ENCODE data around the gene MEIS3. TPM values are rescaled to one million over a fixed set of nuclear protein-coding genes. Genes with fewer than 3 reads are reported as not detected.
"Not testable (repeated sequence)": the region's sequence is repeated elsewhere in the genome, so short reads cannot be mapped to it uniquely, and the experiment has no call there.

The MEIS3 gene
- total and polyA plus RNA-seq, 7 donors, result 0.83 to 2.4 (median 1.6) TPM

DNA sequence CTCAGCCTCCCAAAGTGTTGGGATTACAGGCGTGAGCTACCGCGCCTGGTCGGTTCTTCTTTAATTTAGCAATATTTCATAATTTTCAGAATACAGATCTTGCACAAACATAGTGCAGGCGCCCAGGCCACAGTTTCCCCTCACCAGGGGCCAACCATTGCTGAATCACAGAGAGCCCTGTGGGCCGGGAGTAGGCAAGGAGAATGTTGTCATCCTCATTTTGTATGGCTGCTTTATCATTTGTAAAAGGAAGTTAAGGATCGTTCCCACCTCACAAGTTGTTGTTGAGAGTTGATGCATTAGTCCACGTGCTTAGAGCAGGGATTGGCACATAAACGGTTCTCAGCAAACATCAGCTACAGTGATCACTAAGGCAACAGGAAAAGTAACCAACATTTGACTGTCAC, 30.2 kb downstream of the MEIS3 start:
- no peaks in the 10 kb centered on the region for H3K4me1 ChIP-seq
- H3K27ac ChIP-seq, result no peak overlapping the region
- no peak overlapping the region for H3K4me3 ChIP-seq
- H3K36me3 ChIP-seq (ENCODE audit: insufficient read depth in 1 of 2, low read depth in 1 of 2), result no peaks in the 10 kb centered on the region
- no peaks in the 10 kb centered on the region for H3K9me3 ChIP-seq
- 69 to 78% (median 73%) methylated on average over 9 of the region's 9 CpGs for WGBS, 3 donors
- no peak for DNase-seq
- intact Hi-C loops (cut with DNase I), result loop anchor here in 1 of 2 donors (10.0 kb wide), 1 partner anchor 84 kb away; the partner anchor contains the start of gene C5AR1
- TF ChIP-seq, protein P1, sequence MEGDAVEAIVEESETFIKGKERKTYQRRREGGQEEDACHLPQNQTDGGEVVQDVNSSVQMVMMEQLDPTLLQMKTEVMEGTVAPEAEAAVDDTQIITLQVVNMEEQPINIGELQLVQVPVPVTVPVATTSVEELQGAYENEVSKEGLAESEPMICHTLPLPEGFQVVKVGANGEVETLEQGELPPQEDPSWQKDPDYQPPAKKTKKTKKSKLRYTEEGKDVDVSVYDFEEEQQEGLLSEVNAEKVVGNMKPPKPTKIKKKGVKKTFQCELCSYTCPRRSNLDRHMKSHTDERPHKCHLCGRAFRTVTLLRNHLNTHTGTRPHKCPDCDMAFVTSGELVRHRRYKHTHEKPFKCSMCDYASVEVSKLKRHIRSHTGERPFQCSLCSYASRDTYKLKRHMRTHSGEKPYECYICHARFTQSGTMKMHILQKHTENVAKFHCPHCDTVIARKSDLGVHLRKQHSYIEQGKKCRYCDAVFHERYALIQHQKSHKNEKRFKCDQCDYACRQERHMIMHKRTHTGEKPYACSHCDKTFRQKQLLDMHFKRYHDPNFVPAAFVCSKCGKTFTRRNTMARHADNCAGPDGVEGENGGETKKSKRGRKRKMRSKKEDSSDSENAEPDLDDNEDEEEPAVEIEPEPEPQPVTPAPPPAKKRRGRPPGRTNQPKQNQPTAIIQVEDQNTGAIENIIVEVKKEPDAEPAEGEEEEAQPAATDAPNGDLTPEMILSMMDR (IDR thresholded peaks at IDR 0.05), result no peak
- ATAC-seq, result no peak
- H3K27me3 ChIP-seq (ENCODE audit: insufficient read depth in 3 of 3, low read length in 2 of 3), result peaks cover 0 to 4% (median 4%) of the 10 kb centered on the region in 3 donors

DNA sequence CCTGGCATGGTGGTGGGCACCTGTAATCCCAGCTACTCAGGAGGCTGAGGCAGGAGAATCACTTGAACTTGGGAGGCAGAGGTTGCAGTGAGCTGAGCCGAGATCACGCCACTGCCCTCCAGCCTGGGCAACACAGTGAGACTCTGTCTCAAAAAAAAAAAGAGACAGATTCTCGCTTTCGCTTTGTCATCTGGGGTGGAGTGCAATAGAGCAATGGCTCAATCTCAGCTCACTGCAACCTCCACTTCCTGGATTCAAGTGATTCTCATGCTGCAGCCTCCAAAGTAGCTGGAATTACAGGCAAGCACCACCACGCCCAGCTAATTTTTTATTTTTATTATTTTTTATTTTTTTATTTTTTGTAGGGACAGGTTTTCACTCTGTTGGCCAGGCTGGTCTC, 30.6 kb downstream of the MEIS3 start:
- not testable (repeated sequence) for H3K4me3 ChIP-seq; H3K36me3 ChIP-seq (ENCODE audit: insufficient read depth in 1 of 2, low read depth in 1 of 2); ATAC-seq; H3K4me1 ChIP-seq; H3K27ac ChIP-seq; H3K9me3 ChIP-seq; H3K27me3 ChIP-seq (ENCODE audit: insufficient read depth in 3 of 3, low read length in 2 of 3)
- peak in 1 of 2 donors; percentile 12 for DNase-seq
- intact Hi-C loops (cut with DNase I), result loop anchor here in 1 of 2 donors (10.0 kb wide), 1 partner anchor 84 kb away; the partner anchor contains the start of gene C5AR1
- 84 to 90% (median 86%) methylated on average over 5 of the region's 5 CpGs for WGBS, 3 donors

- not testable (repeated sequence) for H3K4me1 ChIP-seq; H3K9me3 ChIP-seq; H3K27ac ChIP-seq; H3K36me3 ChIP-seq (ENCODE audit: insufficient read depth in 1 of 2, low read depth in 1 of 2); H3K27me3 ChIP-seq (ENCODE audit: insufficient read depth in 3 of 3, low read length in 2 of 3); ATAC-seq; DNase-seq; H3K4me3 ChIP-seq
- intact Hi-C loops (cut with DNase I), result loop anchor here in 1 of 2 donors (10.0 kb wide), 1 partner anchor 83 kb away; the partner anchor contains the start of gene C5AR1
- WGBS, 3 donors, result 79 to 81% (median 79%) methylated on average over 3 of the region's 3 CpGs
Observed at GRCh38 chr19:47387623-47388022, 31.7 kb downstream of the MEIS3 start.

- H3K27me3 ChIP-seq (ENCODE audit: insufficient read depth in 3 of 3, low read length in 2 of 3); H3K36me3 ChIP-seq (ENCODE audit: insufficient read depth in 1 of 2, low read depth in 1 of 2); ATAC-seq; H3K9me3 ChIP-seq; H3K27ac ChIP-seq; DNase-seq; H3K4me3 ChIP-seq; H3K4me1 ChIP-seq: not testable (repeated sequence)
- 81 to 88% (median 82%) methylated on average over 11 to 12 of the region's 12 CpGs for WGBS, 3 donors
- intact Hi-C loops (cut with DNase I), result loop anchor here in 1 of 2 donors (10.0 kb wide), 1 partner anchor 82 kb away; the partner anchor contains the start of gene C5AR1
Observed at GRCh38 chr19:47386582-47386981, 32.7 kb downstream of the MEIS3 start.

DNA sequence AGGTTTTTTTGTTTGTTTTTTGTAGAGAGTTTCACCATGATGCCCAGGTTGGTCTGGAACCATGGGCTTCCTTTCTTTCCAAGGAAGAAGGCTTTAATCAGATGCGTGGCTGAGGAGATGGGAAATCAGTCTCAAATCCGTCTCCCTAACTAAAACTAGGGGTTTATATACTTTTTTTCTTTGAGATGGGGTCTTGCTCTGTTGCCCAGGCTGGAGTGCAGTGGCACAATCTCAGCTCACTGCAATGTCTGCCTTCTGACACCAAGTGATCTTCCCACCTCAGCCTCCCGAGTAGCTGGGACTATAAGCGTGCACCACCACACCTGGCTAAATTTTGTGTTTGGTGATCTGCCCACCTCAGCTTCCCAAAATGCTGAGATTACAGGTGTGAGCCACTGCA, 34.8 kb downstream of the MEIS3 start:
- not testable (repeated sequence) for H3K27ac ChIP-seq; H3K27me3 ChIP-seq (ENCODE audit: insufficient read depth in 3 of 3, low read length in 2 of 3); H3K4me1 ChIP-seq; H3K9me3 ChIP-seq; DNase-seq; H3K4me3 ChIP-seq; ATAC-seq
- peaks cover 6 to 26% of the 10 kb centered on the region in 2 donors for H3K36me3 ChIP-seq (ENCODE audit: insufficient read depth in 1 of 2, low read depth in 1 of 2)
- intact Hi-C loops (cut with DNase I), result loop anchor here in 1 of 2 donors (10.0 kb wide), 1 partner anchor 80 kb away; the partner anchor contains the start of gene C5AR1
- 78 to 87% (median 84%) methylated on average over 4 of the region's 4 CpGs for WGBS, 3 donors

GRCh38 chr19:47383890-47384289, 35.4 kb downstream of the MEIS3 start:
- not testable (repeated sequence) for H3K9me3 ChIP-seq; H3K4me3 ChIP-seq; H3K4me1 ChIP-seq; H3K27me3 ChIP-seq (ENCODE audit: insufficient read depth in 3 of 3, low read length in 2 of 3); ATAC-seq; DNase-seq; H3K27ac ChIP-seq
- H3K36me3 ChIP-seq (ENCODE audit: insufficient read depth in 1 of 2, low read depth in 1 of 2), result peaks cover 6 to 26% of the 10 kb centered on the region in 2 donors
- 63 to 66% (median 64%) methylated on average over 5 of the region's 5 CpGs for WGBS, 3 donors
- intact Hi-C loops (cut with DNase I), result loop anchor here in 1 of 2 donors (10.0 kb wide), 1 partner anchor 79 kb away; the partner anchor contains the start of gene C5AR1

- 78 to 82% (median 80%) methylated on average over 11 of the region's 11 CpGs for WGBS, 3 donors
- no peak for DNase-seq
- TF ChIP-seq, protein P1 (IDR thresholded peaks at IDR 0.05), result no peak
- no peak overlapping the region for H3K27ac ChIP-seq
- H3K4me3 ChIP-seq, result no peak overlapping the region
- no peaks in the 10 kb centered on the region for H3K9me3 ChIP-seq
- peaks cover 0 to 2% (median 0%) of the 10 kb centered on the region in 3 donors for H3K27me3 ChIP-seq (ENCODE audit: insufficient read depth in 3 of 3, low read length in 2 of 3)
- H3K4me1 ChIP-seq, result peaks cover 8% of the 10 kb centered on the region
- ATAC-seq, result no peak
- intact Hi-C loops (cut with DNase I), result loop anchor here in 1 of 2 donors (10.0 kb wide), 1 partner anchor 77 kb away; the partner anchor contains the start of gene C5AR1
- peaks cover 6 to 40% of the 10 kb centered on the region in 2 donors for H3K36me3 ChIP-seq (ENCODE audit: insufficient read depth in 1 of 2, low read depth in 1 of 2)
Observed at GRCh38 chr19:47381653-47382279, 37.6 kb downstream of the MEIS3 start.
